Natural killer cell (primary cell): ENCODE results near the gene SIAH1. TPM values are rescaled to one million over a fixed set of nuclear protein-coding genes. Genes with fewer than 3 reads are reported as not detected.

ENCODE experiments used
- ATAC-seq, 3 donors: fragments of 150-1000 bp in 2 of 3; fragments of 200-7000 bp in 1 of 3; cut with Tn5 transposase; 1 replicate in 1 of 3; 2 replicates in 2 of 3; pipeline ENCODE4 v1.10.0; 2021; ENCODE audit warnings: mild to moderate bottlenecking in 2 of 3, moderate library complexity in 2 of 3
- DNase-seq, 2 donors: peaks; one replicate each; pipeline versions ENCODE4 v3.0.0 to v3.0.0-alpha.2; 2013 to 2021; ENCODE audit warnings: mixed read lengths in 1 of 2
- H3K27ac ChIP-seq: one replicate; pipeline ENCODE4 v1.5.1; 2013; ENCODE audit warnings: mild to moderate bottlenecking, low read length
- H3K27me3 ChIP-seq: one replicate; pipeline ENCODE4 v1.6.1; 2013; ENCODE audit warnings: low read length; ENCODE audit not compliant: control insufficient read depth, insufficient read depth
- H3K36me3 ChIP-seq: one replicate; pipeline ENCODE4 v1.6.1; 2013; ENCODE audit warnings: low read length; ENCODE audit not compliant: control insufficient read depth, insufficient read depth
- H3K4me1 ChIP-seq: one replicate; pipeline ENCODE4 v1.6.1; 2013; ENCODE audit warnings: low read length; ENCODE audit not compliant: control insufficient read depth, insufficient read depth
- H3K4me3 ChIP-seq: one replicate; pipeline ENCODE4 v1.5.1; 2013; ENCODE audit warnings: low read length
- H3K9me3 ChIP-seq: one replicate; pipeline ENCODE4 v1.6.1; 2013; ENCODE audit warnings: low read length; ENCODE audit not compliant: control insufficient read depth, insufficient read depth
- H3K27ac Mint-ChIP-seq, 2 donors: one replicate each; pipeline ENCODE4 v1.8.0; 2022; ENCODE audit warnings: mild to moderate bottlenecking in 2 of 2, mixed read lengths in 2 of 2, moderate library complexity in 1 of 2
- H3K27me3 Mint-ChIP-seq, 2 donors: one replicate each; pipeline ENCODE4 v1.8.0; 2022; ENCODE audit warnings: low read depth in 2 of 2, mixed read lengths in 2 of 2
- H3K36me3 Mint-ChIP-seq: one replicate; pipeline ENCODE4 v1.8.0; 2022; ENCODE audit warnings: mixed read lengths
- H3K4me1 Mint-ChIP-seq, 2 donors: one replicate each; pipeline ENCODE4 v1.8.0; 2022; ENCODE audit warnings: mixed read lengths in 2 of 2
- H3K4me3 Mint-ChIP-seq: one replicate; pipeline ENCODE4 v1.8.0; 2022; ENCODE audit warnings: mild to moderate bottlenecking, moderate library complexity, mixed read lengths
- H3K9me3 Mint-ChIP-seq, 2 donors: one replicate each; pipeline ENCODE4 v1.8.0; 2022; ENCODE audit warnings: mixed read lengths in 2 of 2
- WGBS: methylation state at CpG from one replicate; pipeline ENCODE4 v1.1.7; 2013; ENCODE audit warnings: missing lambda C conversion rate; ENCODE audit not compliant: insufficient coverage; 5-methylcytosine and 5-hydroxymethylcytosine counted together
- intact Hi-C: fragments of 100-400 bp; cut with micrococcal nuclease; formaldehyde crosslinking; loops from one replicate; pipeline ENCODE4 v1.14.2; 2022
- total RNA-seq, 4 donors: library from RNA; stranded (reverse); fragments of 120-200 nt in 1 of 4; gene quantifications; one replicate each; pipeline versions ENCODE4 v1.2.3 to v1.2.4, GENCODE V29; 2013 to 2022
- TF ChIP-seq, protein P1 (sequence below): fragments of 200-600 bp; IDR thresholded peaks from one replicate; pipeline ENCODE4 v1.8.0; 2022; ENCODE audit warnings: antibody characterized with exemption

SIAH1 gene
- total RNA-seq, 3 donors from 2014 or later (not counting 1 experiment from before 2014, with no cell fraction given) = 52.9 to 57.7 (median 55.5) TPM

DNA sequence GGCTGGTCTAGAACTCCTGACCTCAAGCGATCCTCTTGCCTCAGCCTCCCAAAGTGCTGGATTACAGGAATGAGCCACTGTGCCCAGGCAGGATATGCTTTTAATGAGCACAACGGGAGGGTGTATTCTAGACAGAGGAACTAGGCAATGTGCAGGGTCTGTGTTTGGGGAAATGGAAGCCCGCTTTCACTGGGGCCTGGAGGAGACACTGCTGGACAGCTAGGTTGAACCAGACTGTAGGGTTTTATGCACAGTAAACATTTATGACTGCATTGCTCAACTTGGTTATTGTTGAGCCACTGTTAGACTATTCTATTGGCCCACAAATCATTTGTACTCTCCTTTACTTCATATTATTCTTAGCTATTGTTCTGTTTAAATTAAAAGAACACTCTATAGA lies 10.2 kb upstream of the SIAH1 start:
- Mint-ChIP-seq H3K27ac (no peak overlapping the region), H3K9me3 (no peaks in the 10 kb centered on the region), H3K27me3 (no peaks in the 10 kb centered on the region), H3K4me1 (no peaks in the 10 kb centered on the region), H3K4me3 (no peak overlapping the region), H3K36me3 (no peaks in the 10 kb centered on the region)
- Histone ChIP-seq H3K4me3 (no peak overlapping the region), H3K4me1 (no peaks in the 10 kb centered on the region), H3K27me3 (no peaks in the 10 kb centered on the region), H3K9me3 (no peaks in the 10 kb centered on the region), H3K27ac (no peak overlapping the region), H3K36me3 (no peaks in the 10 kb centered on the region)
- TF ChIP-seq, protein P1, sequence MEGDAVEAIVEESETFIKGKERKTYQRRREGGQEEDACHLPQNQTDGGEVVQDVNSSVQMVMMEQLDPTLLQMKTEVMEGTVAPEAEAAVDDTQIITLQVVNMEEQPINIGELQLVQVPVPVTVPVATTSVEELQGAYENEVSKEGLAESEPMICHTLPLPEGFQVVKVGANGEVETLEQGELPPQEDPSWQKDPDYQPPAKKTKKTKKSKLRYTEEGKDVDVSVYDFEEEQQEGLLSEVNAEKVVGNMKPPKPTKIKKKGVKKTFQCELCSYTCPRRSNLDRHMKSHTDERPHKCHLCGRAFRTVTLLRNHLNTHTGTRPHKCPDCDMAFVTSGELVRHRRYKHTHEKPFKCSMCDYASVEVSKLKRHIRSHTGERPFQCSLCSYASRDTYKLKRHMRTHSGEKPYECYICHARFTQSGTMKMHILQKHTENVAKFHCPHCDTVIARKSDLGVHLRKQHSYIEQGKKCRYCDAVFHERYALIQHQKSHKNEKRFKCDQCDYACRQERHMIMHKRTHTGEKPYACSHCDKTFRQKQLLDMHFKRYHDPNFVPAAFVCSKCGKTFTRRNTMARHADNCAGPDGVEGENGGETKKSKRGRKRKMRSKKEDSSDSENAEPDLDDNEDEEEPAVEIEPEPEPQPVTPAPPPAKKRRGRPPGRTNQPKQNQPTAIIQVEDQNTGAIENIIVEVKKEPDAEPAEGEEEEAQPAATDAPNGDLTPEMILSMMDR = no peak
- 79% methylated on average over 3 of the region's 3 CpGs for WGBS
- intact Hi-C loops = no loop called here
- ATAC-seq = no peak
- DNase-seq = no peak

DNA sequence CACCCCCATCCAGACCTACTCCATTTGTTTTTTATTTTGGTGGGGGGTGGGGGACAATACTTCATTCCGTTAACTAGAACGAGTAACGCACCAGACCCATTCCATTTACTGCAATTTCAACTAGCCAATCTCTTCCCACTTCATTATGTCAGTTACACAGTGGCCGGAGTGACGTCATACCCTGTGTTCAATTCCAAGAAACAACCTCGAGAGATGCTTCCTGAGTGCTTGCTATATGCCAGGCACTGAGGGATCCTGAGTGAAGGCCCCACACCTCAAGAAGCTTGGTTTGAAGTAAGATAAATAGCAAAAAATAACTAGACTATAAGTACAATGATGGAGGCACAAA lies 9.1 kb upstream of the SIAH1 start:
- 95% methylated on average over 6 of the region's 6 CpGs for WGBS
- Histone ChIP-seq H3K27me3 (no peaks in the 10 kb centered on the region), H3K36me3 (no peaks in the 10 kb centered on the region), H3K4me3 (no peak overlapping the region), H3K9me3 (no peaks in the 10 kb centered on the region), H3K4me1 (no peaks in the 10 kb centered on the region), H3K27ac (no peak overlapping the region)
- H3K27ac Mint-ChIP-seq = no peak overlapping the region
- DNase-seq (no peak), ATAC-seq (no peak)
- TF ChIP-seq, protein P1 = no peak
- H3K4me1 Mint-ChIP-seq = no peaks in the 10 kb centered on the region
- no peak overlapping the region for H3K4me3 Mint-ChIP-seq
- intact Hi-C loops = no loop called here
- H3K27me3 Mint-ChIP-seq = no peaks in the 10 kb centered on the region
- H3K9me3 Mint-ChIP-seq = no peaks in the 10 kb centered on the region
- no peaks in the 10 kb centered on the region for H3K36me3 Mint-ChIP-seq

GRCh38 chr16:48393485-48394354 lies 8.5 kb upstream of the SIAH1 start:
- no peak overlapping the region for H3K4me3 Mint-ChIP-seq
- H3K27me3 ChIP-seq = no peaks in the 10 kb centered on the region
- H3K9me3 Mint-ChIP-seq = no peaks in the 10 kb centered on the region
- no peaks in the 10 kb centered on the region for H3K9me3 ChIP-seq
- H3K36me3 Mint-ChIP-seq = no peaks in the 10 kb centered on the region
- no peaks in the 10 kb centered on the region for H3K4me1 ChIP-seq
- TF ChIP-seq, protein P1 = no peak
- intact Hi-C loops = no loop called here
- ATAC-seq = peak in 1 of 3 donors; percentile 37
- no peaks in the 10 kb centered on the region for H3K4me1 Mint-ChIP-seq
- no peak overlapping the region for H3K27ac Mint-ChIP-seq
- no peaks in the 10 kb centered on the region for H3K27me3 Mint-ChIP-seq
- no peaks in the 10 kb centered on the region for H3K36me3 ChIP-seq
- no peak overlapping the region for H3K27ac ChIP-seq
- no peak overlapping the region for H3K4me3 ChIP-seq
- no peak for DNase-seq
- 84% methylated on average over 11 of the region's 11 CpGs for WGBS

GRCh38 chr16:48392407-48392806 lies 7.2 kb upstream of the SIAH1 start:
- H3K9me3 Mint-ChIP-seq = no peaks in the 10 kb centered on the region
- Histone ChIP-seq H3K27ac (no peak overlapping the region), H3K4me3 (no peak overlapping the region), H3K4me1 (no peaks in the 10 kb centered on the region), H3K27me3 (no peaks in the 10 kb centered on the region), H3K9me3 (no peaks in the 10 kb centered on the region), H3K36me3 (no peaks in the 10 kb centered on the region)
- DNase-seq (no peak), ATAC-seq (no peak)
- no peaks in the 10 kb centered on the region for H3K27me3 Mint-ChIP-seq
- intact Hi-C loops = no loop called here
- no peaks in the 10 kb centered on the region for H3K4me1 Mint-ChIP-seq
- H3K36me3 Mint-ChIP-seq = no peaks in the 10 kb centered on the region
- H3K4me3 Mint-ChIP-seq = no peak overlapping the region
- TF ChIP-seq, protein P1 = no peak
- H3K27ac Mint-ChIP-seq = no peak overlapping the region
- WGBS = 96% methylated on average over 5 of the region's 5 CpGs
